Mesenchymal stem cell (in vitro differentiated cells and primary cell): ENCODE measurements around the gene TMEM141.
"Not testable (repeated sequence)": the region's sequence is repeated elsewhere in the genome, so short reads cannot be mapped to it uniquely, and the experiment has no call there.

Experiments
- DNase-seq: peaks from one replicate; pipeline ENCODE4 v3.0.0-alpha.2; 2013
- H2AFZ ChIP-seq: one replicate; pipeline ENCODE4 v1.6.1; 2013; ENCODE audit warnings: low read depth, mild to moderate bottlenecking, control low read depth, inconsistent platforms, low read length, moderate library complexity
- H2AK5ac ChIP-seq: 2 replicates; pipeline ENCODE4 v1.6.1; 2013; ENCODE audit warnings: low read length, moderate library complexity, mild to moderate bottlenecking, inconsistent platforms; ENCODE audit not compliant: severe bottlenecking
- H2BK120ac ChIP-seq: one replicate; pipeline ENCODE4 v1.6.1; 2013; ENCODE audit warnings: low read depth, mild to moderate bottlenecking, inconsistent platforms, low read length, moderate library complexity
- H2BK12ac ChIP-seq, 2 experiments: one replicate each; pipeline ENCODE4 v1.6.1; 2013; ENCODE audit warnings: inconsistent platforms in 2 of 2, low read length in 2 of 2, mild to moderate bottlenecking in 2 of 2, moderate library complexity in 2 of 2, control low read depth in 1 of 2
- H2BK15ac ChIP-seq: one replicate; pipeline ENCODE4 v1.6.1; 2013; ENCODE audit warnings: mild to moderate bottlenecking, low read depth, inconsistent platforms; ENCODE audit not compliant: poor library complexity, severe bottlenecking
- H2BK5ac ChIP-seq: 2 replicates; pipeline ENCODE4 v1.6.1; 2013; ENCODE audit warnings: low read depth, mild to moderate bottlenecking, low read length, control low read depth, inconsistent platforms; ENCODE audit not compliant: poor library complexity, severe bottlenecking
- H3K14ac ChIP-seq, 2 experiments: one replicate each; pipeline ENCODE4 v1.6.1; 2013; ENCODE audit warnings: inconsistent platforms in 2 of 2, low read length in 2 of 2, control low read depth in 1 of 2, mild to moderate bottlenecking in 1 of 2, moderate library complexity in 1 of 2
- H3K18ac ChIP-seq, 2 experiments: one replicate each; pipeline ENCODE4 v1.6.1; 2013; ENCODE audit warnings: inconsistent platforms in 2 of 2, low read length in 2 of 2, control low read depth in 1 of 2, low read depth in 1 of 2, mild to moderate bottlenecking in 1 of 2
- H3K23ac ChIP-seq, 2 experiments: one replicate each; pipeline ENCODE4 v1.6.1; 2013; ENCODE audit warnings: inconsistent platforms in 2 of 2, low read length in 2 of 2, mild to moderate bottlenecking in 2 of 2, moderate library complexity in 2 of 2, control low read depth in 1 of 2
- H3K27ac ChIP-seq: 2 replicates; pipeline ENCODE4 v1.5.1; 2013; ENCODE audit warnings: mild to moderate bottlenecking, moderate library complexity, low read length, control low read depth, inconsistent platforms; ENCODE audit not compliant: poor library complexity, severe bottlenecking
- H3K27me3 ChIP-seq, 2 experiments: 2 replicates each; pipeline versions ENCODE4 v1.6.1 to v1.7.0; 2013; ENCODE audit warnings: low read length in 2 of 2, mild to moderate bottlenecking in 2 of 2, moderate library complexity in 2 of 2, control low read depth in 1 of 2, inconsistent platforms in 1 of 2; ENCODE audit not compliant: control insufficient read depth in 1 of 2, insufficient read depth in 1 of 2
- H3K36me3 ChIP-seq, 2 experiments: 2 replicates each; pipeline versions ENCODE4 v1.6.1 to v1.7.0; 2013; ENCODE audit warnings: low read length in 2 of 2, control low read depth in 1 of 2, inconsistent platforms in 1 of 2, low read depth in 1 of 2, mild to moderate bottlenecking in 1 of 2; ENCODE audit not compliant: insufficient read depth in 2 of 2, control insufficient read depth in 1 of 2
- H3K4ac ChIP-seq, 2 experiments: one replicate each; pipeline ENCODE4 v1.6.1; 2013; ENCODE audit warnings: inconsistent platforms in 2 of 2, low read length in 2 of 2, mild to moderate bottlenecking in 2 of 2, moderate library complexity in 2 of 2, control low read depth in 1 of 2, low read depth in 1 of 2
- H3K4me1 ChIP-seq: 2 replicates; pipeline ENCODE4 v1.6.1; 2013; ENCODE audit warnings: low read depth, low read length, control low read depth; ENCODE audit not compliant: control insufficient read depth, insufficient read depth
- H3K4me2 ChIP-seq: 2 replicates; pipeline ENCODE4 v1.6.1; 2013; ENCODE audit warnings: low read length, mild to moderate bottlenecking, inconsistent platforms; ENCODE audit not compliant: poor library complexity, severe bottlenecking
- H3K4me3 ChIP-seq, 2 experiments: 2 replicates each; pipeline versions ENCODE4 v1.5.1 to v1.7.0; 2013; ENCODE audit warnings: low read length in 2 of 2, mild to moderate bottlenecking in 2 of 2, control low read depth in 1 of 2, low read depth in 1 of 2; ENCODE audit not compliant: insufficient read depth in 1 of 2
- H3K79me1 ChIP-seq: replicated peaks from 2 replicates; pipeline ENCODE4 v1.6.1; 2013; ENCODE audit warnings: mild to moderate bottlenecking, control low read depth, low read length, inconsistent platforms; ENCODE audit not compliant: poor library complexity, severe bottlenecking
- H3K9ac ChIP-seq: 2 replicates; pipeline ENCODE4 v1.7.0; 2013; ENCODE audit warnings: mild to moderate bottlenecking, low read length, moderate library complexity
- H3K9me3 ChIP-seq: 2 replicates; pipeline ENCODE4 v1.7.0; 2013; ENCODE audit warnings: mild to moderate bottlenecking, low read length; ENCODE audit not compliant: control insufficient read depth
- H4K8ac ChIP-seq: one replicate; pipeline ENCODE4 v1.6.1; 2013; ENCODE audit warnings: inconsistent platforms, mild to moderate bottlenecking, low read length, moderate library complexity
- H4K91ac ChIP-seq: one replicate; pipeline ENCODE4 v1.6.1; 2013; ENCODE audit warnings: mild to moderate bottlenecking, low read length, inconsistent platforms
- WGBS: methylation state at CpG from one replicate; pipeline ENCODE4 v1.1.7; 2013; ENCODE audit warnings: mixed read lengths; 5-methylcytosine and 5-hydroxymethylcytosine counted together

TMEM141 gene

DNA sequence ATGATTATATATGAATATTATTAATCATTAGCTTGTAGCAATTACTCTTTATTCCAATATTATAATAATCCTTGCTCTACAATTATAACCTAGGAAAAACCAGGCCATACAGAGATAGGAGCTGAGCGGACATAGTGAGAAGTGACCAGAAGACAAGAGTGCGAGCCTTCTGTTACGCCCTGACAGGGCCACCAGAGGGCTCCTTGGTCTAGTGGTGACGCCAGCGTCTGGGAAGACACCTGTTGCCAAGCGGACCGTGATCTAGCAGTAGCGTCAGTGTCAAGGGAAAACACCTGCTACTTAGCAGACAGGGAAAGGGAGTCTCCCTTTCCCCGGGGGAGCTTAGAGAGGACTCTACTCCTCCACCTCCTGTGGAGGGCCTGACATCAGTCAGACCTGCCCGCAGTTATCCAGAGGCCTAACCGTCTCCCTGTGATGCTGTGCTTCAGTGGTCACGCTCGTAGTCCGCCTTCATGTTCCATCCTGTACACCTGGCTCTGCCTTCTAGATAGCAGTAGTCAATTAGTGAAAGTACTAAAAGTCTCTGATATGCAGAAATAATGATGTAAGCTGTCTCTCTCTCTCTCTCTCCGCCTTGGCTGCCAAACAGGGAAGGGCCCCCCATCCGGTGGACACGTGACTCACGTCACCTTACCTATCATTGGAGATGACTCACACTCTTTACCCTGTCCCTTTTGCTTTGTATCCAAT lies 24.6 kb upstream of the TMEM141 start:
- not testable (repeated sequence) for H3K9ac ChIP-seq

DNA sequence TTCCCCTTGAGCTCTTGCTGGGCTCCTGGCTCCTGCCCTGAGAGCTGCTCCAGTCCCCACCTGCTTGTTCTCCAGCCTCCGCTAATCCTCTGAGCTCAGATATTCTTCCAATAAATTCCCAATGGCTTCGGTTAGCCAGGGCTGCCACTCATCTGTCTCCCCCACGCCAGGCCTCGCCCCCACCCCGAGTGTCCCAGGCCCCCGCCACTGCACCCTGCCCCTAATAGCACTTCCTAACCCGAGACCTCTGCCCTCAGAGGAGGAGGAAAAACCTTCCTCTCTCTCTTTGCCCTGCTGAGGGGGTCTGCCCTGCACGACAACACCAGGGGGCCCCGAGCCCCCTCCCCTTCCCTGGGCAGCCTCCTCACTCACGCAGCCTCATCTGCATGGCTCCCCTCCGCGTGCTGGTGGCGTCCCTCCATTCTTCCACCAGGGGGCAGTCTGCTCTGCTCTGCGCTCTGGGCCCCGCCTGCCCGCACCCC lies 21.4 kb upstream of the TMEM141 start:
- H3K4me3 ChIP-seq, result no peak overlapping the region
- no peak overlapping the region for H2AFZ ChIP-seq
- WGBS, result 32% methylated on average over 8 of the region's 16 CpGs

More for the DNA sequence above, 24.6 kb upstream of the TMEM141 start:
- WGBS, result 55% methylated on average over 14 of the region's 18 CpGs
- not testable (repeated sequence) for H3K18ac ChIP-seq, H3K4me2 ChIP-seq, H3K36me3 ChIP-seq, H2AK5ac ChIP-seq, H3K4ac ChIP-seq, H3K79me1 ChIP-seq, H2BK15ac ChIP-seq, H2BK12ac ChIP-seq, H2BK120ac ChIP-seq, H2AFZ ChIP-seq, H2BK5ac ChIP-seq, H4K91ac ChIP-seq, H3K4me3 ChIP-seq, H3K14ac ChIP-seq, H3K23ac ChIP-seq, H4K8ac ChIP-seq, H3K4me1 ChIP-seq, H3K27ac ChIP-seq, H3K9me3 ChIP-seq
- peaks cover 33 to 38% of the 10 kb centered on the region in 2 experiments for H3K27me3 ChIP-seq
- peak; percentile 64 for DNase-seq

GRCh38 chr9:136771907-136772415 lies 19.2 kb upstream of the TMEM141 start:
- Histone ChIP-seq H2BK12ac (no peak overlapping the region), H3K4me3 (no peak overlapping the region), H2AFZ (no peak overlapping the region), H3K27ac (no peak overlapping the region), H3K4me2 (no peak overlapping the region), H3K4ac (no peak overlapping the region), H2BK120ac (no peak overlapping the region), H3K79me1 (no peaks in the 10 kb centered on the region), H2AK5ac (no peak overlapping the region), H3K23ac (no peak overlapping the region), H3K27me3 (peaks cover 12 to 42% of the 10 kb centered on the region in 2 experiments), H3K9me3 (peaks cover 13% of the 10 kb centered on the region), H3K14ac (no peak overlapping the region), H3K9ac (no peak overlapping the region), H2BK15ac (no peak overlapping the region), H2BK5ac (no peak overlapping the region), H3K18ac (no peak overlapping the region), H4K91ac (peak overlapping the region; percentile 27), H3K36me3 (no peaks in the 10 kb centered on the region), H3K4me1 (peaks cover 2% of the 10 kb centered on the region), H4K8ac (no peak overlapping the region)
- WGBS, result 89% methylated on average over 3 of the region's 3 CpGs
- no peak for DNase-seq

More for the DNA sequence above, 21.4 kb upstream of the TMEM141 start:
- Histone ChIP-seq H3K9ac (no peak overlapping the region), H3K4me1 (peaks cover 2% of the 10 kb centered on the region), H3K18ac (no peak overlapping the region), H4K8ac (no peak overlapping the region), H3K4me2 (no peak overlapping the region), H3K27me3 (peaks cover 18 to 38% of the 10 kb centered on the region in 2 experiments), H2BK15ac (no peak overlapping the region), H3K79me1 (no peaks in the 10 kb centered on the region), H2AK5ac (no peak overlapping the region), H2BK120ac (no peak overlapping the region), H4K91ac (no peak overlapping the region), H2BK5ac (no peak overlapping the region), H3K36me3 (no peaks in the 10 kb centered on the region), H3K27ac (no peak overlapping the region), H3K23ac (no peak overlapping the region), H2BK12ac (no peak overlapping the region), H3K9me3 (peaks cover 13% of the 10 kb centered on the region), H3K14ac (no peak overlapping the region), H3K4ac (no peak overlapping the region)
- no peak for DNase-seq

DNA sequence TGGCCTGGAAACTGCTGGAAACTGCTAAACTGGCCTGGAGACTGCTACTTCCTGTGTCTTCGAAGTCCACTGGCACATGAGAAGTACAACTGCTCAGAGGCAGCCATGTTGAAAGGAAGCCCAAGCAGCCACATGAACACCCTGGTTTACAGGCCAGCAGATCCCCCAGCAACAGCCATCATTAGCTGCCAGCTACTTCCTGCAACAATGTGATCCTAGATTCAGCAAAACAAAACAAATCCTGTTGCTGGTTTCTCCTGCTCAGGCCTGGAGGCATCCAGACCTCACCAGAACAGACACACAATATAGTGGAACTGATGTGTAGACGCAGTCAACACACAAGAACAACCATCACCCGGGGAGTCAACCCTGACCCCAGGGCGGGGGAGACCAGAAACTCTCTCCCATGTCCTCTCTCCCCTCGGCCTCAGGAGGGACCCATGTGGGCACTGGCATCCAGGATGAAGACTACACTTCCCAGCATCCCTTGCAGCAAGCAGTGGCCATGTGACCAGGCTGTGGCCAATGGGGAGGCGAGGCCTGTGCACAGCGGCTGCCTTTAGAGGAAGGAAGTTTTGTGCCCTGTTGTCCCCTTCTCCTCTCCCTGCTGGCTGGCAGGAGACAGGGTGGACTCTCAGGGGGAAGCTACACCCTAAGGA lies 17.6 kb upstream of the TMEM141 start:
- Histone ChIP-seq H3K14ac (peak overlapping the region in 1 of 2 experiments; percentile 55), H2BK5ac (no peak overlapping the region), H2BK120ac (no peak overlapping the region), H3K4ac (no peak overlapping the region), H3K4me2 (no peak overlapping the region), H3K9me3 (peaks cover 13% of the 10 kb centered on the region), H3K18ac (no peak overlapping the region), H3K27ac (no peak overlapping the region), H3K9ac (no peak overlapping the region), H3K36me3 (no peaks in the 10 kb centered on the region), H3K79me1 (no peaks in the 10 kb centered on the region), H4K8ac (no peak overlapping the region), H2AK5ac (no peak overlapping the region), H3K4me1 (peaks cover 2% of the 10 kb centered on the region), H2BK12ac (no peak overlapping the region), H3K23ac (no peak overlapping the region), H3K27me3 (peaks cover 16 to 45% of the 10 kb centered on the region in 2 experiments), H4K91ac (no peak overlapping the region), H2BK15ac (no peak overlapping the region), H2AFZ (no peak overlapping the region), H3K4me3 (peak overlapping the region in 1 of 2 experiments; percentile 23)
- DNase-seq, result no peak
- 88% methylated on average over 7 of the region's 7 CpGs for WGBS
